ENCODE data around the gene AK4. TPM values are rescaled to one million over a fixed set of nuclear protein-coding genes. Genes with fewer than 3 reads are reported as not detected.
"Not testable (repeated sequence)": the region's sequence is repeated elsewhere in the genome, so short reads cannot be mapped to it uniquely, and the experiment has no call there.

The AK4 gene
- total RNA-seq: 51.9 TPM

- DNase-seq (ENCODE audit: low spot score): not testable (repeated sequence)
Observed at GRCh38 chr1:65148178-65148547, at the start of gene AK4. TSS of gene AK4 (plus strand) at chr1:65148203. CDS start at chr1:65148408, 205 bp downstream.

- DNase-seq (ENCODE audit: low spot score): no peak
Observed at GRCh38 chr1:65103807-65104206, 44.2 kb upstream of the AK4 start.

- no peak for DNase-seq (ENCODE audit: low spot score)
Observed at GRCh38 chr1:65104854-65105534, 43.0 kb upstream of the AK4 start.

GRCh38 chr1:65105596-65105995, 42.4 kb upstream of the AK4 start:
- DNase-seq (ENCODE audit: low spot score): no peak

- no peak for DNase-seq (ENCODE audit: low spot score)
Observed at GRCh38 chr1:65108025-65108642, 39.9 kb upstream of the AK4 start.

- DNase-seq (ENCODE audit: low spot score): no peak
Observed at GRCh38 chr1:65109487-65109886, 38.5 kb upstream of the AK4 start.

GRCh38 chr1:65112811-65113210, 35.2 kb upstream of the AK4 start:
- DNase-seq (ENCODE audit: low spot score): no peak

- no peak for DNase-seq (ENCODE audit: low spot score)
Observed at GRCh38 chr1:65113298-65113697, 34.7 kb upstream of the AK4 start.

- no peak for DNase-seq (ENCODE audit: low spot score)
Observed at GRCh38 chr1:65114322-65114721, 33.7 kb upstream of the AK4 start.

- no peak for DNase-seq (ENCODE audit: low spot score)
Observed at GRCh38 chr1:65119951-65120350, 28.1 kb upstream of the AK4 start.

- not testable (repeated sequence) for DNase-seq (ENCODE audit: low spot score)
Observed at GRCh38 chr1:65129104-65129503, 18.9 kb upstream of the AK4 start.

GRCh38 chr1:65138524-65138923, 9.5 kb upstream of the AK4 start:
- no peak for DNase-seq (ENCODE audit: low spot score)

- DNase-seq (ENCODE audit: low spot score): not testable (repeated sequence)
Observed at GRCh38 chr1:65139793-65140192, 8.2 kb upstream of the AK4 start.

- no peak for DNase-seq (ENCODE audit: low spot score)
Observed at GRCh38 chr1:65141394-65141793, 6.6 kb upstream of the AK4 start.

GRCh38 chr1:65141918-65142317, 6.1 kb upstream of the AK4 start:
- DNase-seq (ENCODE audit: low spot score): no peak

- not testable (repeated sequence) for DNase-seq (ENCODE audit: low spot score)
Observed at GRCh38 chr1:65143112-65143658, 4.8 kb upstream of the AK4 start.

- no peak for DNase-seq (ENCODE audit: low spot score)
Observed at GRCh38 chr1:65146908-65147423, 1.0 kb upstream of the AK4 start.

GRCh38 chr1:65147424-65148177, 402 bp upstream of the AK4 start:
- DNase-seq (ENCODE audit: low spot score): peak; percentile 63

- DNase-seq (ENCODE audit: low spot score): peak; percentile 69
Observed at GRCh38 chr1:65148548-65149350, 746 bp downstream of the AK4 start.

GRCh38 chr1:65149351-65150107, 1.5 kb downstream of the AK4 start:
- DNase-seq (ENCODE audit: low spot score): no peak

GRCh38 chr1:65150108-65150463, 2.1 kb downstream of the AK4 start:
- DNase-seq (ENCODE audit: low spot score): no peak

All from ureter (tissue), 1 donor.